Keratinocyte (primary cell): ENCODE data around the gene SELENOS. TPM values are rescaled to one million over a fixed set of nuclear protein-coding genes. Genes with fewer than 3 reads are reported as not detected.

Experiments
- DNase-seq: peaks from one replicate; pipeline ENCODE4 v3.0.0-alpha.2; 2011; ENCODE audit warnings: low read depth, missing footprints, low spot score
- FAIRE-seq: peaks from 2 replicates; lab custom pipeline; 2011; peaks lifted over from hg19 to GRCh38; lab: Jason Lieb, UNC
- H2AFZ ChIP-seq: 2 replicates; pipeline ENCODE4 v1.6.0; 2012; ENCODE audit warnings: low read length, control low read depth, inconsistent platforms; ENCODE audit not compliant: control insufficient read depth
- H3K27ac ChIP-seq: 2 replicates; pipeline ENCODE4 v1.5.1; 2011; ENCODE audit warnings: low read length; ENCODE audit not compliant: control insufficient read depth, insufficient read depth
- H3K27me3 ChIP-seq: 3 replicates; pipeline ENCODE4 v1.6.0; 2011; ENCODE audit warnings: low read length; ENCODE audit not compliant: control insufficient read depth, insufficient read depth; ENCODE audit errors: extremely low read depth
- H3K36me3 ChIP-seq, 2 experiments: 2 replicates in 1 of 2; 3 replicates in 1 of 2; pipeline ENCODE4 v1.5.1; 2011; ENCODE audit warnings: low read length in 2 of 2, mild to moderate bottlenecking in 1 of 2; ENCODE audit not compliant: control insufficient read depth in 2 of 2, insufficient read depth in 2 of 2; ENCODE audit errors: extremely low read depth in 1 of 2
- H3K4me1 ChIP-seq: 3 replicates; pipeline ENCODE4 v1.5.1; 2011; ENCODE audit warnings: low read length; ENCODE audit not compliant: control insufficient read depth, insufficient read depth; ENCODE audit errors: extremely low read depth
- H3K4me2 ChIP-seq: 3 replicates; pipeline ENCODE4 v1.6.0; 2011; ENCODE audit warnings: low read depth, low read length; ENCODE audit not compliant: control insufficient read depth, insufficient read depth; ENCODE audit errors: extremely low read depth
- H3K4me3 ChIP-seq, 3 experiments: fragments of 200-600 bp in 1 of 3; sonication (generic) in 1 of 3; 2 replicates in 2 of 3; 3 replicates in 1 of 3; pipeline ENCODE4 v1.5.1; 2011 to 2016; ENCODE audit warnings: low read length in 3 of 3, mild to moderate bottlenecking in 3 of 3, control low read depth in 2 of 3, inconsistent platforms in 1 of 3, low read depth in 1 of 3, mixed read lengths in 1 of 3, mixed run types in 1 of 3, moderate library complexity in 1 of 3; ENCODE audit not compliant: control insufficient read depth in 2 of 3, insufficient read depth in 2 of 3; ENCODE audit errors: extremely low read depth in 1 of 3
- H3K79me2 ChIP-seq: 2 replicates; pipeline ENCODE4 v1.6.0; 2012; ENCODE audit warnings: low read length; ENCODE audit not compliant: control insufficient read depth, insufficient read depth
- H3K9ac ChIP-seq: 3 replicates; pipeline ENCODE4 v1.6.0; 2011; ENCODE audit warnings: low read length; ENCODE audit not compliant: control insufficient read depth, insufficient read depth; ENCODE audit errors: extremely low read depth
- H3K9me1 ChIP-seq: 3 replicates; pipeline ENCODE4 v1.6.0; 2011; ENCODE audit warnings: low read length; ENCODE audit not compliant: control insufficient read depth, insufficient read depth; ENCODE audit errors: extremely low read depth
- H3K9me3 ChIP-seq: 2 replicates; pipeline ENCODE4 v1.5.1; 2012; ENCODE audit warnings: low read depth, low read length; ENCODE audit not compliant: control insufficient read depth
- H4K20me1 ChIP-seq: 3 replicates; pipeline ENCODE4 v1.6.0; 2011; ENCODE audit warnings: low read length; ENCODE audit not compliant: control insufficient read depth, insufficient read depth; ENCODE audit errors: extremely low read depth
- EZH2 ChIP-seq: IDR thresholded peaks from one replicate; pipeline ENCODE4 v1.6.1; 2012; ENCODE audit warnings: inconsistent platforms, mild to moderate bottlenecking, low read length, moderate library complexity
- dilution Hi-C: fragments of 300-500 bp; cut with MboI; formaldehyde crosslinking; loops from one replicate; pipeline ENCODE4 v1.7.0; 2020; ENCODE audit warnings: low sequenced_read_pairs; ENCODE audit not compliant: extremely low pct_ligation_motif_present
- polyA plus RNA-seq, 5 experiments: library from polyadenylated mRNA; depleted of rRNA in 3 of 5; stranded (reverse) in 3 of 5; stranded (forward) in 1 of 5; unstranded in 1 of 5; fragments of >200 nt; gene quantifications; 1 replicate in 1 of 5; 2 replicates in 3 of 5; 3 replicates in 1 of 5; pipeline versions ENCODE4 v1.2.1 to v1.2.3, GENCODE V29; 2011 to 2012; ENCODE audit warnings: missing spikeins in 2 of 5, low read depth in 1 of 5, low replicate concordance in 1 of 5
- TF ChIP-seq, protein P1 (sequence below), 3 experiments: IDR thresholded peaks in 1 of 3; conservative IDR thresholded peaks in 1 of 3; optimal IDR thresholded peaks in 1 of 3; 2 replicates in 2 of 3; 3 replicates in 1 of 3; pipeline versions ENCODE3 to v1.5.1; 2011; ENCODE audit warnings: low read length in 3 of 3, mild to moderate bottlenecking in 3 of 3, moderate library complexity in 2 of 3, control low read depth in 1 of 3, inconsistent platforms in 1 of 3; ENCODE audit not compliant: insufficient read depth in 2 of 3; ENCODE audit errors: extremely low read depth in 1 of 3

Gene SELENOS
- polyA plus RNA-seq, 1 donor (not counting 4 experiments of a cell fraction or from before 2014, with no cell fraction given), result 82.2 TPM

GRCh38 chr15:101309436-101310160, 32.3 kb upstream of the SELENOS start:
- H3K79me2 ChIP-seq, result no peaks in the 10 kb centered on the region
- H3K27me3 ChIP-seq, result no peaks in the 10 kb centered on the region
- H3K4me2 ChIP-seq, result no peak overlapping the region
- H4K20me1 ChIP-seq, result no peaks in the 10 kb centered on the region
- H2AFZ ChIP-seq, result no peak overlapping the region
- TF ChIP-seq, protein P1, sequence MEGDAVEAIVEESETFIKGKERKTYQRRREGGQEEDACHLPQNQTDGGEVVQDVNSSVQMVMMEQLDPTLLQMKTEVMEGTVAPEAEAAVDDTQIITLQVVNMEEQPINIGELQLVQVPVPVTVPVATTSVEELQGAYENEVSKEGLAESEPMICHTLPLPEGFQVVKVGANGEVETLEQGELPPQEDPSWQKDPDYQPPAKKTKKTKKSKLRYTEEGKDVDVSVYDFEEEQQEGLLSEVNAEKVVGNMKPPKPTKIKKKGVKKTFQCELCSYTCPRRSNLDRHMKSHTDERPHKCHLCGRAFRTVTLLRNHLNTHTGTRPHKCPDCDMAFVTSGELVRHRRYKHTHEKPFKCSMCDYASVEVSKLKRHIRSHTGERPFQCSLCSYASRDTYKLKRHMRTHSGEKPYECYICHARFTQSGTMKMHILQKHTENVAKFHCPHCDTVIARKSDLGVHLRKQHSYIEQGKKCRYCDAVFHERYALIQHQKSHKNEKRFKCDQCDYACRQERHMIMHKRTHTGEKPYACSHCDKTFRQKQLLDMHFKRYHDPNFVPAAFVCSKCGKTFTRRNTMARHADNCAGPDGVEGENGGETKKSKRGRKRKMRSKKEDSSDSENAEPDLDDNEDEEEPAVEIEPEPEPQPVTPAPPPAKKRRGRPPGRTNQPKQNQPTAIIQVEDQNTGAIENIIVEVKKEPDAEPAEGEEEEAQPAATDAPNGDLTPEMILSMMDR (optimal IDR thresholded peaks at IDR 0.05 in 1 of 3, IDR thresholded peaks at IDR 0.05 in 1 of 3, conservative IDR thresholded peaks at IDR 0.05 in 1 of 3; ENCODE audit: extremely low read depth in 1 of 3, insufficient read depth in 2 of 3, low read length in 3 of 3), result no peak
- no peak for TF ChIP-seq EZH2
- DNase-seq, result no peak
- H3K9me1 ChIP-seq, result no peaks in the 10 kb centered on the region
- no peak for FAIRE-seq
- no peak overlapping the region for H3K9ac ChIP-seq
- H3K36me3 ChIP-seq, result no peaks in the 10 kb centered on the region
- H3K4me1 ChIP-seq, result no peaks in the 10 kb centered on the region
- no peak overlapping the region for H3K27ac ChIP-seq
- dilution Hi-C loops, result no loop called here
- H3K9me3 ChIP-seq, result no peaks in the 10 kb centered on the region
- no peak overlapping the region for H3K4me3 ChIP-seq

GRCh38 chr15:101308604-101309435, 31.5 kb upstream of the SELENOS start:
- no peaks in the 10 kb centered on the region for H3K9me1 ChIP-seq
- H2AFZ ChIP-seq, result no peak overlapping the region
- no peaks in the 10 kb centered on the region for H3K79me2 ChIP-seq
- no peak for DNase-seq
- no peak for FAIRE-seq
- H3K4me1 ChIP-seq, result no peaks in the 10 kb centered on the region
- H4K20me1 ChIP-seq, result no peaks in the 10 kb centered on the region
- H3K36me3 ChIP-seq, result no peaks in the 10 kb centered on the region
- TF ChIP-seq, protein P1 (optimal IDR thresholded peaks at IDR 0.05 in 1 of 3, IDR thresholded peaks at IDR 0.05 in 1 of 3, conservative IDR thresholded peaks at IDR 0.05 in 1 of 3; ENCODE audit: extremely low read depth in 1 of 3, insufficient read depth in 2 of 3, low read length in 3 of 3), result no peak
- no peak for TF ChIP-seq EZH2
- dilution Hi-C loops, result no loop called here
- H3K27ac ChIP-seq, result no peak overlapping the region
- H3K27me3 ChIP-seq, result no peaks in the 10 kb centered on the region
- no peak overlapping the region for H3K4me3 ChIP-seq
- H3K9me3 ChIP-seq, result no peaks in the 10 kb centered on the region
- no peak overlapping the region for H3K4me2 ChIP-seq
- no peak overlapping the region for H3K9ac ChIP-seq
